Endothelial cell of umbilical vein (primary cell): ENCODE measurements around the gene ECPAS.

Experiments
- EZH2 ChIP-seq: IDR thresholded peaks from 2 replicates; pipeline ENCODE4 v1.6.1; 2012; ENCODE audit warnings: borderline replicate concordance, low read depth, mild to moderate bottlenecking, moderate library complexity, low read length, inconsistent platforms; ENCODE audit not compliant: severe bottlenecking
- FOS ChIP-seq: IDR thresholded peaks from 2 replicates; pipeline ENCODE4 v1.6.1; 2011; ENCODE audit warnings: mild to moderate bottlenecking, low read length, moderate library complexity, borderline replicate concordance; ENCODE audit not compliant: insufficient read depth
- GATA2 ChIP-seq: IDR thresholded peaks from 2 replicates; pipeline ENCODE4 v1.7.0; 2011; ENCODE audit warnings: low read depth, mild to moderate bottlenecking, moderate library complexity, mixed read lengths, low read length; ENCODE audit not compliant: insufficient read length, insufficient read depth
- JUN ChIP-seq: IDR thresholded peaks from 2 replicates; pipeline ENCODE4 v1.6.1; 2011; ENCODE audit warnings: borderline replicate concordance, low read depth; ENCODE audit not compliant: insufficient read length, insufficient read depth
- MAX ChIP-seq: IDR thresholded peaks from 2 replicates; pipeline ENCODE4 v1.6.1; 2011; ENCODE audit not compliant: insufficient read depth, insufficient read length
- MYC ChIP-seq: IDR thresholded peaks from one replicate; pipeline ENCODE4 v1.6.1; 2011; ENCODE audit warnings: mild to moderate bottlenecking, low read depth, low read length
- POLR2A ChIP-seq: IDR thresholded peaks from 2 replicates; pipeline ENCODE4 v1.6.1; 2012; ENCODE audit warnings: low read depth, mild to moderate bottlenecking, control low read depth, low read length
- POLR2AphosphoS5 ChIP-seq: IDR thresholded peaks from 2 replicates; pipeline ENCODE4 v1.6.1; 2012; ENCODE audit warnings: low read depth, mild to moderate bottlenecking, control low read depth, low read length, moderate library complexity; ENCODE audit not compliant: insufficient read depth
- TF ChIP-seq, protein P1 (sequence below), 2 donors: IDR thresholded peaks; 1 replicate in 1 of 2; 2 replicates in 1 of 2; pipeline ENCODE4 v1.5.1; 2011; ENCODE audit warnings: low read length in 2 of 2, mild to moderate bottlenecking in 2 of 2, moderate library complexity in 2 of 2, control low read depth in 1 of 2, inconsistent platforms in 1 of 2, low read depth in 1 of 2; ENCODE audit not compliant: insufficient read depth in 1 of 2; ENCODE audit errors: extremely low read depth in 1 of 2

DNA sequence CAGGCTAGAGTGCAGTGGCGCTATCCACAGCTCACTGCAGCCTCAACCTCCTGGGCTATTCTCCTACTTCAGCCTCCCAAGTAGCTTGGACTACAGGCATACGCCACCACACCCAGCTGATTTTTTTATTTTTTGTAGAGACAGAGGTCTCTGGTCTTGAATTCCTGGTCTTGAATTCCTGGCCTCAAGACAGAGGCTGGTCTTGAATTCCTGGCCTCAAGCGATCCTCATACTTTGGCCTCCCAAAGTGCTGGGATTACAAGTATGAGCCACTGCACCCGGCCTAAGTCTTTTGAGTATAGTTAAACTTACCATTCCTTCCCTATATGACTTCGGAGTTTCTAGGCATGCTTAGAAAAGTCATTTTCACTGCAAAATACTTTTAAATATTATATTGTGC is 29.4 kb downstream of the ECPAS start:
- TF ChIP-seq JUN (no peak), MYC (no peak), POLR2AphosphoS5 (no peak), POLR2A (no peak), EZH2 (no peak), MAX (no peak), FOS (no peak), GATA2 (no peak)
- TF ChIP-seq, protein P1, sequence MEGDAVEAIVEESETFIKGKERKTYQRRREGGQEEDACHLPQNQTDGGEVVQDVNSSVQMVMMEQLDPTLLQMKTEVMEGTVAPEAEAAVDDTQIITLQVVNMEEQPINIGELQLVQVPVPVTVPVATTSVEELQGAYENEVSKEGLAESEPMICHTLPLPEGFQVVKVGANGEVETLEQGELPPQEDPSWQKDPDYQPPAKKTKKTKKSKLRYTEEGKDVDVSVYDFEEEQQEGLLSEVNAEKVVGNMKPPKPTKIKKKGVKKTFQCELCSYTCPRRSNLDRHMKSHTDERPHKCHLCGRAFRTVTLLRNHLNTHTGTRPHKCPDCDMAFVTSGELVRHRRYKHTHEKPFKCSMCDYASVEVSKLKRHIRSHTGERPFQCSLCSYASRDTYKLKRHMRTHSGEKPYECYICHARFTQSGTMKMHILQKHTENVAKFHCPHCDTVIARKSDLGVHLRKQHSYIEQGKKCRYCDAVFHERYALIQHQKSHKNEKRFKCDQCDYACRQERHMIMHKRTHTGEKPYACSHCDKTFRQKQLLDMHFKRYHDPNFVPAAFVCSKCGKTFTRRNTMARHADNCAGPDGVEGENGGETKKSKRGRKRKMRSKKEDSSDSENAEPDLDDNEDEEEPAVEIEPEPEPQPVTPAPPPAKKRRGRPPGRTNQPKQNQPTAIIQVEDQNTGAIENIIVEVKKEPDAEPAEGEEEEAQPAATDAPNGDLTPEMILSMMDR (IDR thresholded peaks at IDR 0.05; ENCODE audit: extremely low read depth in 1 of 2, insufficient read depth in 1 of 2, low read depth in 1 of 2, low read length in 2 of 2) = no peak
